GM21717 (cell line): ENCODE data around the gene FAM83C.

ENCODE experiments used
- ATAC-seq: cut with Tn5 transposase; IDR thresholded peaks from one replicate; pipeline ENCODE4 v1.9.1; 2021; ENCODE audit warnings: mild to moderate bottlenecking, moderate library complexity; ENCODE audit not compliant: unreplicated experiment

The FAM83C gene

GRCh38 chr20:35284992-35285805 is 7.0 kb downstream of the FAM83C start:
- no peak for ATAC-seq

DNA sequence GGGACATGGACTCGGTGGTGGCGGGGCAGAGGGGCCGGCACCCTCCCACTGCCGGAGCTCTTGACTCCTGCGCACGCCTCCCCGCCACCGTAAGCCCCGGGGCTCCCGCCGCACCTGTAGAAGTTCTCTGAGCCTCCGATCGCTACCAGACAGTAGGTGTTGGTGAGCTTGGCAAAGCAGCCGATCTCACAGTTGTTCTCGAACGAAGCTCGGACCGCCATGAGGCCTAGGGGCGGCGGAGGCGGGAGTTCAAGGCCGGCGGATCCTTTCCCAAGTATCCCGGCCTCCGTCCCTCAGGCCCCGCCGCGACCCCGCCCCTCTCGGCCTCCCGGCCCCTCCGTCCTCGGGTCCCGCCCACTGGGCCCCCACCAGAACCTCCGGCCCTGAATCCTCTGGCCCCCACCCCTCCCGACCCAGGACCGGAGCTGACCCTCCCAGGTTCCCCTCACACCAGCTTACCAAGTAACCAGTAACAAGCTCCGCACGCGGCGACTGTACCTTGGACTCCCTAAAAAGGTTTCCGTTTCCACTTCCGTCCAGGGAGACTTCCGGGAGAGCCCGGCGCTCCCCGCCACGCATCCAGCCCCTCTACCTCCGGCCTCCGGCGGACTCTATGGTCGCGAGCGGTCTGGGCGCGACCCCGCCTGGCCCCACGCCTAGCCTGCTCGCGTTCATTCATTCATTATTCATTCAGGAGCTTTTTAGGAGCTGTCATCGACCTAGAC is 7.8 kb downstream of the FAM83C start, which contains the start of gene EIF6:
Gene EIF6, minus strand, starts transcription at position 506 of the 725 bp plus-strand sequence. Its CDS starts 285 bp downstream, at position 221.
- ATAC-seq: peak; percentile 79

GRCh38 chr20:35283441-35284266 is 8.6 kb downstream of the FAM83C start:
- ATAC-seq: no peak

DNA sequence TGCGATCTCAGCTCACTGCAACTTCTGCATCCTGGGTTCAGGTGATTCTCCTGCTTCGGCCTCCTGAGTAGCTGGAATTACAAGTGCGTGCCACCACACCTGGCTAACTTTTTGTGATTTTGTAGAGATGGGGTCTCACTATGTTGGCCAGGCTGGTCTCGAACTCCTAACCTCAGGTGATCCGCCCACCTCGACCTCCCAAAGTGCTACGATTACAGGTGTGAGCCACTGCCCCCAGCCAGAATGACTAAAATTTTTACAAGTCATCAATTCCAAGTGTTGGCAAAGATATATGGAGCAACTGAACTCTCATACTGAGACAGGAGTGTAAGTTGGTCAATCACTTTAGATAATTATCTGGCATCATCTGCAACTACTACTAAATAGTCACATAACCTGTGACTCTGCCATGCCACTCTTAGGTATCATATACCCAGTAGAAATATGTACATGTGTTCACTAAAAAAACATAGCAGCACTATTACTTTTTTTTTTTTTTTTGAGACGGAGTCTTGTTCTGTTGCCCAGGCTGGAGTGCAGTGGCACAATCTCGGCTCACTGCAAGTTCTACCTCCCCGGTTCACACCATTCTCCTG is 10.6 kb downstream of the FAM83C start:
- ATAC-seq: no peak

- ATAC-seq: no peak
Measured at GRCh38 chr20:35280523-35280922, 11.7 kb downstream of the FAM83C start.

- no peak for ATAC-seq
Measured at GRCh38 chr20:35279533-35280174, 12.6 kb downstream of the FAM83C start.

DNA sequence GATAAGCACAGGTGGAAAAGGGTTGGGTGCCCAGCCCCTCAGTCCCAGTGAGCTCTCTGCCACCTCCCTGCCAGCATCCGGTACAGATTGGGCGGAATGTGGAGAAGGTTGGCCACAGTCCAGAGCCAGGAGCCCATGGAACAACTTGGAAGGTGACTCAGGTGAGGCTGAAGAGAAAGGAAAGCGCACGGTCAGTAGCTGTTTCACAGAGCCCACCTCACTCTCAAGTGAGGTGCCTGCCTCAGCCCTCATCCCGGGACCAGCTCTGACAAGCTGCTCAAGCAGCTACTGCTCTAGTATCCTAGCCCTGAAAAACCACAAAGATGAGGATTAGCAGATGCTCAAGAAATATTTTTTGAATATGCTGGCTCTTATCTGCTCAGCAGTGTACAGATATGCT is 13.2 kb downstream of the FAM83C start:
- ATAC-seq: no peak

DNA sequence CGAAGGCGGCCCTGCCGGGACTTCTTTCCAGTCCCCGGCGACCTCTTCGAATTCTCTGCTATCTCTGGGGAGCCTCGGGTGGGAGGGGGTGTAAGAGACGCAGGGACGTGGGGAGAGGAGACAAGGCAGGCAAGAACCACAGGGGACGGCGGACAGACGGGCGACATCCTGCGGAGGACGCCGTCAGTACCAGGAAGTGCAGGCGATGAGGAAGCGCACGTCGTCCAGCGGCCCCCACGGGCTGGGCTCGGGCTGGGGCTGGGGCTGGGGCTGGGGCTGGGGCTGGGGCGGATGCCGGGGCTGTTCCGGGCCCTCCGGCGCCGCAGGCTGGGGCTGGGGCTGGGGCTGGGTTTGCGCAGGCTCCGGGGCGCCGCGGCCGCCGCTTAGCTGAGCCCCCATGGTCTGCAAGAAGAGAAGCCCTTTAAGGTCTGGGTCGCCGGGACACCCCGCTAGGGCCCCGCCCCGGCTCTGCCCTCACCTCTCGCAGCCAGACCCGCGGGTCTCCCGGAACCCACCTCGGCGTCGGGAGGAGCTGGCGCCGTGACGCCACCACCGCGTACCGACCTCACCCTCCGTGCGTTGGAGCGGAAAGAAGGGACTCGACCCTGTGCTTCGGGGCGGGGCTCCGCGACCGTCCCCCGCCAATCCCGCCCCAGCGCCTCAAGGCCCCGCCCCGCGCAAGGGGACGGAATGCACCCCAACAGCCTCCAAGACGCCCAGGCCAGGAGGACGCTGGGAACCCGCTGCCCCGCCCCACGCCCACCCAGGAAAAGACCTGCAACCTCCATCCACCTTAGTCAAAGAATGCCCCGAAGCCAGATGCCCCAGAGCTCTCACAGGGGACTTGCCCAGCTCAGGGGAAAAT is 14.5 kb downstream of the FAM83C start, which contains the start of gene MMP24OS:
Gene MMP24OS, minus strand, starts transcription at position 592 of the 865 bp plus-strand sequence. Its CDS starts 193 bp downstream, at position 399.
- ATAC-seq: peak; percentile 74

GRCh38 chr20:35277127-35277526 is 15.1 kb downstream of the FAM83C start:
- ATAC-seq: no peak

DNA sequence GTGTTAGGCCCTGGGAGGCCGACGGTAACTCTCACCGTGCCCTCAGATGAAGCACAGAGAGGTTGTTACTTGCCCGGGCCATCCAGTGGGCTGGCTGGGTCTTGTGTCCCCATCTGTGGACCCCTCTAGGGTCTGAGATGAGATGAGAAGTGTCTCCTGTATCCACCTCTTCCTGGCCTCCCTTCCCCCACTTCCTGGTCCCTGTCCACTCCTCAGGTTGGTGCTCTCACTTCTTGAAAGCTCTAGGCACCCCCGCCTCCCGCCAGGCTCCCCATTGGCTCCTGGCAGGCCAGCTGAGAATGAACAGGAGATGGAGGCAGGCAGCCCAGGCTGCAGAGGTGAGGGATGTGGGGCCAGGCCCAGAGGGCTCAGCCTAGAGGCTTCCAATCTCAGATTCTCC is 15.8 kb downstream of the FAM83C start:
- ATAC-seq: no peak

GRCh38 chr20:35275741-35276251 is 16.4 kb downstream of the FAM83C start:
- no peak for ATAC-seq

- ATAC-seq: no peak
Measured at GRCh38 chr20:35274172-35275092, 17.8 kb downstream of the FAM83C start.

GRCh38 chr20:35273449-35274171 is 18.6 kb downstream of the FAM83C start:
- no peak for ATAC-seq

- no peak for ATAC-seq
Measured at GRCh38 chr20:35271904-35272303, 20.3 kb downstream of the FAM83C start.

DNA sequence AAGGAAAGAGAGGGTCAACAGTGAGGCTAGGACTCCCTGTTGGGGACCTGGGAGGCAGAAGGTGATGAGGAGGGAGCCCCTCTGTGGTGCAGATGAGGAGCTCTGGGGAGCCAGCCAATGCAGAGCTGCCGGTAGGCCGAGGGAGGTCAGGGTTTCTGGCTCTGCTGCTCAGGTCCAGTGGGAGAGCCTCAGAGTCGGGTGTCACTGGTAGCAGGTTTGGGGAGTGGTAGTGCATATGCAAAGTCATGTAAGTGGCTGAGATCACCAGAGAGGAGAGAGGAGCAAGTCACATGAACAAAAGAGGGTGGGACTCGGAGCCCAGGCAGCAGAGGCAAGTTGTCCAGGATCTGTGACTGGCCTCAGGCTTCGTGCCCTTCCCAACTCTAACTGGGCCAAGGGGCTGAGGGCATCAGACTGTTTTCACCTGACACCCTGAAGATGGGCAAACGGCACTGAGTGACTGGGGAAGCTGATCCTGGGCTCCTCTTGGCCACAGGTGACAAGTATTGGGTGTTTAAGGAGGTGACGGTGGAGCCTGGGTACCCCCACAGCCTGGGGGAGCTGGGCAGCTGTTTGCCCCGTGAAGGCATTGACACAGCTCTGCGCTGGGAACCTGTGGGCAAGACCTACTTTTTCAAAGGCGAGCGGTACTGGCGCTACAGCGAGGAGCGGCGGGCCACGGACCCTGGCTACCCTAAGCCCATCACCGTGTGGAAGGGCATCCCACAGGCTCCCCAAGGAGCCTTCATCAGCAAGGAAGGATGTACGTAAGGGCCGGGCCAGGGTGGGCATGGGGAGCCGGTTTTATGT is 20.9 kb downstream of the FAM83C start:
- no peak for ATAC-seq
